Activated effector memory CD4-positive, alpha-beta T cell treated with Interleukin-2 at 50 U/mL for 16 hours (primary cell): ENCODE results near the gene OR52N4.
"Not testable (repeated sequence)": the region's sequence is repeated elsewhere in the genome, so short reads cannot be mapped to it uniquely, and the experiment has no call there.

ENCODE experiments used
- DNase-seq: peaks from one replicate; pipeline ENCODE4 v3.0.0-alpha.2; 2020

The OR52N4 gene

DNA sequence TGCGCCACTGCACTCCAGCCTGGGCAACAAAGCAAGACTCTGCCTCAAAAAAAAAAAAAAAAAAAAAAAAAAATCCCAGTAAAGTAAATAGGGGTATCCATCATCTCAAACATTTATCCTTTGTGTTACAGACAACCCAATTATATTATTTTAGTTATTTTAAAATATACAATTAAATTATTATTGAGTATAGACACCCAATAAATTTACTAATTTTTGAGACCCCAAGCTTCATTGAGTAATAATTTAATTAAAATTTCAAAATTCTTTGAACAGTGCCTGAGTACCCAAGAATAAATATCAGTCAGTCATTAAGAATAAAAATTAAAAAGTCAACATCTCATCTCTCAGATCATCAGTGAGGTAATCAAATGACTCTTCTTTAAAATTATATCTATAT is at the start of gene OR52N4:
TSS of gene OR52N4 (plus strand) at position 301 of the 400 bp plus-strand sequence. CDS start 498 bp downstream, outside the sequence.
- no peak for DNase-seq

- DNase-seq, result no peak
These were observed 48.4 kb upstream of the OR52N4 start for GRCh38 chr11:5705688-5706087.

DNA sequence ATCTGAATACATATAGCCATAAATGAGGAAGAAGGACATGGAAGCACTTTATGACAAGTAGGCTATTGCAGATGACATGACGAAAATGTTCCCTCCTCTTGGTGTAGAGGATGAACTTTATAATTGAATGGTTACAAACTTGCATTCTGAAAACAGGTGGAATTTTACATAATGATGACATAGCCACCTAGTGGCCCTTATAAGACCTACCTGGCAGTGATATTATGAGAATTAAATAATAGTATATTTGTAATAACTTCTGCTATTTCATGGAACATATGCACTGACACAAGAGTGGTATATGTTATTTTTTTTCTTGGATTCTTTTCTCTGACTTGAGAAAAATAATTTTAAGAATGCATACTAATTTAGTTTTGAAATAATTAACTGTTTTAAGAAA is 41.5 kb upstream of the OR52N4 start:
- no peak for DNase-seq

DNA sequence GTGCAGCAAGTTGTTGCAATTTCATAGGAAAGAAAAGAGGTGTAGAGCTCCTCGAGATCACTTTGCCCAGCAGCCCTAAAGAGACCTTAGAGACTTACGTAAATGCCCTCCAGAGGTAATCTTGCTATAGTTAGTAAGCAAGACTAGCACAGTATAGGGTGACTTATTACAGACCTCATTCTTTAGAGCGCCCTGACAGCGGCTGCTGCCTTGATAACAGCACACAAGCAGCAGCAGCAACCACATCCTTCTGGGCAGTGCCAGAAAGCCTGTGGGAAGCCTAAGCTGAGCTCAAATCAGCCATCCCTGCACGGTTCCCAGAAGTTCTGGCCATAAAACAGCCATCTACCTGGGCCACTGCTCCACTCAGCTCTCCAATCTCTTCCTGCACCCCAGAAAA is 40.3 kb upstream of the OR52N4 start:
- no peak for DNase-seq

GRCh38 chr11:5716518-5716917 is 37.5 kb upstream of the OR52N4 start:
- not testable (repeated sequence) for DNase-seq

GRCh38 chr11:5719703-5720495 is 34.1 kb upstream of the OR52N4 start:
- no peak for DNase-seq

DNA sequence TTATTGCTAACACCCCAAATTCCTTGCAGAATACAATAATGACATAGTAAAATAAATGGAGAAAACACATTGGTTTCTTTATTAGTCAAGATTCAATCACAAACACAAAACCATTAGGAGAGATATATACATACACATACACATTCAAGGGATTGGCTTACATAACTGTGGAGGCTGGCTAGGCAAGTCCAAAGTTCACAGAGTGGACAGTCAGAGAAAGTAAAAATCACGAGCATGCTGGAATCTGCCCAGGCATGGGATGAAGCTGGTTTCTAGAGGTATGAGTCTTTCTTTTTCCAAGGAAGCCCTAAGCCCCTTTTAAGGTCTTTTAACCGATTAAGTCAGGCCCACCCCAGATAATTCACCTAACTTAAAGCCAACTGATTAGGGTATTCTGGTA is 31.4 kb upstream of the OR52N4 start:
- no peak for DNase-seq

DNA sequence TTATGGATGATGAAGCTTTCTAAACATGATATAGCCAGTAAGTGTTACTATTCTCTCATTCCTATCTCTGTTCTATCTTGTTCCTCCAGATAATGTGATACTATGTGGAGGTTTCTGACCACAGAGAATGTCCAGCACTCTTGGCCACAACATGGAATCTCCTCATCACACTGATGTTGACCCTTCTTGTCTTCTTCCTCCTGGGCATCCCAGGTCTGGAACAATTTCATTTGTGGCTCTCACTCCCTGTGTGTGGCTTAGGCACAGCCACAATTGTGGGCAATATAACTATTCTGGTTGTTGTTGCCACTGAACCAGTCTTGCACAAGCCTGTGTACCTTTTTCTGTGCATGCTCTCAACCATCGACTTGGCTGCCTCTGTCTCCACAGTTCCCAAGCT is 27.7 kb upstream of the OR52N4 start:
- no peak for DNase-seq

- no peak for DNase-seq
These were observed 26.4 kb upstream of the OR52N4 start for GRCh38 chr11:5727691-5728090.

DNA sequence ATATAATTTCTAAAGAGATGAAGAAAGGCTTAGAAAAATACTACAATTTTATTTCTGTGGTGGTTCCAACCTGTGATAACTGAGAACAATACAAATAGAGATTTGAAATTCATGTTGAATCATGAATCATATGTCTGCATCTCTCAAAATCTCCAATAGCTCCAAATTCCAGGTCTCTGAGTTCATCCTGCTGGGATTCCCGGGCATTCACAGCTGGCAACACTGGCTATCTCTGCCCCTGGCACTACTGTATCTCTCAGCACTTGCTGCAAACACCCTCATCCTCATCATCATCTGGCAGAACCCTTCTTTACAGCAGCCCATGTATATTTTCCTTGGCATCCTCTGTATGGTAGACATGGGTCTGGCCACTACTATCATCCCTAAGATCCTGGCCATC is 17.6 kb upstream of the OR52N4 start, which contains the start of gene OR56B1:
TSS of gene OR56B1 (plus strand) at position 53 of the 400 bp plus-strand sequence. CDS start at position 122, 69 bp downstream.
- no peak for DNase-seq

- DNase-seq, result no peak
These were observed 17.0 kb upstream of the OR52N4 start for GRCh38 chr11:5737091-5737490.

DNA sequence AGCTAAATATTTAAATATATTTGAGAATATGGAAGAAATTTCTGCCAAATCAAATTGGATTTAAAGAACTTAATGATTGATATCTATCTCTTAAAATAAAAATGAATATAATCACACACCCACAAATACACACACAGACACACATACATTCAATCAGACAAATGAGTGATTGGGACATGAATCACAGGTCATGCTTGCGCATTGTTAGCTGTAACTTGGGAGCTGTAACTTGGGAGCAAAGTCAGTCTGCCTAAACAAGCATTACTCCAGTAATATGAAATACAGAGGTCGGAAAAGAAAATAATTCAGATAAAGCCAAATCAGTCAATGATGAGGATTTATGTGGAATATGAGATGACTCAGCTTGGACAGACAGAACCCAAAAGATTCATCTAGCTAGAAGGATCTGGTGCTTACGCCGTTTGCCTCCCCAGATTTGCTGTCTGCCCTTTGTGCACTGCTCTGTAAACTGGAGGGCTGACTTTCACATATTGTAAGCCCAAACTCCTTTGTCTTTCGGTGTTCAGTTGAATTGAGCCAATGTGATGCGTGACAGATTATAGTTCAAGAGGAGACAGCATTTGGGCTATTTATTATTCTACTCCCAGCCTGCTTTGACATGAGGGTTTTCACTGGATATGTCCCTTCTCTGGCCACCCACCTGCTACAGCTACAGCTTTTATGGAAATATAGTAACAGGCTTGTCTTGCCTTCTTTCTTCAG is 16.2 kb upstream of the OR52N4 start:
- no peak for DNase-seq

GRCh38 chr11:5738431-5738830 is 15.6 kb upstream of the OR52N4 start:
- no peak for DNase-seq

- no peak for DNase-seq
These were observed 7.4 kb upstream of the OR52N4 start for GRCh38 chr11:5746614-5747013.

DNA sequence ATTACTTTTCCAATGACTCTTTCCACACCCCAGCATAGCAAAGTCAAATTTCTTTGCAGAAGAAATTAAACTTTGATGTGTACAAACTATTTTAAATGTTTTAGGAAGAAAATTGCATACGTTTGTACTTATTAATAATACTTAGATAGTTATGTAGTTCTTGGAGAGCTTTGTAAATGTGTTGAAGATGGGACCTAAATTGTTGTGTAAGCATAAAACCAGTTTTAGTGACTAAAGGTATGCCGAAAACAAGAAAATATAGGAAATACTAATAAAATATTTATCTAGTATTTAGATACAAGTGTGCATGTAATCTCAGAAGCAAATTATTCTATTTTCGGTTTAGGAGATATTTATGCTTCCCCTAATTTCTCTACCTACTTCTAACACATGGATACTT is 4.2 kb upstream of the OR52N4 start:
- DNase-seq, result no peak

- no peak for DNase-seq
These were observed 13.0 kb downstream of the OR52N4 start for GRCh38 chr11:5767056-5767455.

- DNase-seq, result no peak
These were observed 29.2 kb downstream of the OR52N4 start, which contains the start of gene OR52N5 for GRCh38 chr11:5783255-5783654. OR52N5 (minus strand) TSS chr11:5783355; CDS start chr11:5778634, 4,721 bp downstream.

- DNase-seq, result no peak
These were observed 37.1 kb downstream of the OR52N4 start, which contains the start of gene OR52N1 for GRCh38 chr11:5791165-5791564. OR52N1 (minus strand) TSS chr11:5791265; CDS start chr11:5788816, 2,449 bp downstream.

DNA sequence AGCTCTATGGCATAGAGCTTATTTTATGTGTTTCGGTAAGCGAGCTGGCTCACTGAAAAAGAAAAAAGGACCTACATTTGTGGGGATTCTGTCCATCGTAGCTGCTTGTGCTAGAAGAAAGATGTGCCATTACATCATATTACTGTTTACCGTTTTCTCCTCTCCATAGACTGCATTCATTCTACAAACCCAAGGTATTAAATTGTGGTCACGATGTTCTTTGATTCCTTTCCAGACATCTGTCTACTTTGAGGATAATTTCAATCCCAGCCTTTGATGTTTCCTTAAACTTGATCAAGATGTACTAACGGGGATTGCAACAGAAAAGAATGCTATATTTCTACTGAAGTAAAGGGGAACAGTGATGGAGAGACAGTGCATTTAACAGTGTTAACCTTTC is 42.5 kb downstream of the OR52N4 start:
- no peak for DNase-seq

- no peak for DNase-seq
These were observed 49.9 kb downstream of the OR52N4 start for GRCh38 chr11:5803982-5804381.
